Upper lobe of left lung (tissue), 4 donors: Measurements from ENCODE around the gene KCNJ1.

Experiments
- CTCF ChIP-seq, 6 experiments: fragments of 450-650 bp in 4 of 6; fragments of 200-600 bp in 2 of 6; sonication (generic) in 2 of 6; IDR thresholded peaks; one replicate each; pipeline ENCODE4 v1.5.1; 2016 to 2019; ENCODE audit warnings: antibody characterized with exemption in 6 of 6
- EP300 ChIP-seq, 4 donors: sonication (generic); formaldehyde crosslinking; IDR thresholded peaks; one replicate each; pipeline ENCODE4 v1.5.1; 2017; ENCODE audit warnings: antibody characterized with exemption in 4 of 4, control low read depth in 2 of 4
- POLR2A ChIP-seq, 4 donors: fragments of 450-650 bp; IDR thresholded peaks; one replicate each; pipeline ENCODE4 v1.5.1; 2016 to 2017; ENCODE audit warnings: antibody characterized with exemption in 4 of 4, mild to moderate bottlenecking in 2 of 4
- POLR2AphosphoS5 ChIP-seq, 2 donors: sonication (generic); formaldehyde crosslinking; IDR thresholded peaks; one replicate each; pipeline ENCODE4 v1.5.1; 2017; ENCODE audit warnings: antibody characterized with exemption in 2 of 2

DNA sequence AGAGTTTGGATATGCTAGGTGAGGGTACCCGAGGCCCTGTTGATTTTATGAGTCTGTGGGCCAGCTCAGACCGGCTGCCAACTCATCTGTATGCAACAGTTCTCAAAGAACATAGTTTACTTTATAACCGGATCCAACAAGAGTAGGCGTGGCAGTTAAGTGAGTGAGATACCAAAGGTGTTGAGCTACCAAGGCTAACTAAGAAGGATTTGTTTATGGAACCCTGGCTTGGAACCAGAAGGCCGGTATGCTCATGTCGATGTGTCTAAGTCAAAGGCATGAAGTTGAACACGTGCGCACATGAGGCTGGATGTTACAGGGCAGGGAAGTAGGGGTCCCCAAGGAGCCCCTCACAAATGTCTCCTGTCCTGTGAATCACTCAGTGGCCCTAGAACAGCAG, at the start of gene KCNJ1:
- no peak for TF ChIP-seq CTCF (IDR thresholded peaks at IDR 0.05)
- TF ChIP-seq POLR2A (IDR thresholded peaks at IDR 0.05) = no peak
- TF ChIP-seq POLR2AphosphoS5 (IDR thresholded peaks at IDR 0.05) = no peak
- no peak for TF ChIP-seq EP300 (IDR thresholded peaks at IDR 0.05)
